Epithelial cell of prostate (primary cell): ENCODE data around the gene FKBP2.

Source experiments
- DNase-seq: peaks from one replicate; pipeline ENCODE4 v3.0.0-alpha.2; 2011; ENCODE audit warnings: low read depth, low spot score
- H3K27ac ChIP-seq: fragments of 450-650 bp; 2 replicates; pipeline ENCODE4 v1.5.1; 2017; ENCODE audit warnings: mild to moderate bottlenecking

The FKBP2 gene

GRCh38 chr11:64259533-64260067 lies 18.7 kb downstream of the FKBP2 start:
- no peak for DNase-seq
- H3K27ac ChIP-seq: no peak overlapping the region

GRCh38 chr11:64260147-64260708 lies 19.3 kb downstream of the FKBP2 start:
- no peak for DNase-seq
- H3K27ac ChIP-seq: no peak overlapping the region

GRCh38 chr11:64261556-64262080 lies 20.7 kb downstream of the FKBP2 start:
- no peak overlapping the region for H3K27ac ChIP-seq
- DNase-seq: no peak

GRCh38 chr11:64262271-64263002 lies 21.5 kb downstream of the FKBP2 start:
- H3K27ac ChIP-seq: no peak overlapping the region

GRCh38 chr11:64263021-64263946 lies 22.4 kb downstream of the FKBP2 start:
- no peak for DNase-seq
- H3K27ac ChIP-seq: no peak overlapping the region

More at GRCh38 chr11:64262271-64263002, 21.5 kb downstream of the FKBP2 start:
- no peak for DNase-seq

GRCh38 chr11:64263947-64264317 lies 23.0 kb downstream of the FKBP2 start:
- no peak for DNase-seq
- H3K27ac ChIP-seq: no peak overlapping the region

GRCh38 chr11:64264371-64264852 lies 23.5 kb downstream of the FKBP2 start:
- no peak overlapping the region for H3K27ac ChIP-seq
- no peak for DNase-seq

- DNase-seq: no peak
- no peak overlapping the region for H3K27ac ChIP-seq
Observed at GRCh38 chr11:64265176-64266160, 24.6 kb downstream of the FKBP2 start.

GRCh38 chr11:64266339-64266738 lies 25.4 kb downstream of the FKBP2 start:
- no peak for DNase-seq
- peak overlapping the region; percentile 97 for H3K27ac ChIP-seq

GRCh38 chr11:64267207-64267945 lies 26.5 kb downstream of the FKBP2 start:
- H3K27ac ChIP-seq: peak overlapping the region; percentile 97
- DNase-seq: no peak

GRCh38 chr11:64268025-64268892 lies 27.4 kb downstream of the FKBP2 start:
- DNase-seq: no peak
- peak overlapping the region; percentile 97 for H3K27ac ChIP-seq

GRCh38 chr11:64268893-64269539 lies 28.1 kb downstream of the FKBP2 start:
- H3K27ac ChIP-seq: peak overlapping the region; percentile 97
- no peak for DNase-seq

- peak; percentile 99 for DNase-seq
- H3K27ac ChIP-seq: peak overlapping the region; percentile 97
Observed at GRCh38 chr11:64269540-64270220, 28.8 kb downstream of the FKBP2 start.

- DNase-seq: no peak
- H3K27ac ChIP-seq: no peak overlapping the region
Observed at GRCh38 chr11:64275031-64275800, 34.3 kb downstream of the FKBP2 start.

- peak overlapping the region; percentile 83 for H3K27ac ChIP-seq
- no peak for DNase-seq
Observed at GRCh38 chr11:64275841-64276240, 34.9 kb downstream of the FKBP2 start.
